ENCODE data around the gene DNAH17.
A peak's percentile ranks its signal among the peaks of the same experiment; 100 is the strongest.

The DNAH17 gene

DNA sequence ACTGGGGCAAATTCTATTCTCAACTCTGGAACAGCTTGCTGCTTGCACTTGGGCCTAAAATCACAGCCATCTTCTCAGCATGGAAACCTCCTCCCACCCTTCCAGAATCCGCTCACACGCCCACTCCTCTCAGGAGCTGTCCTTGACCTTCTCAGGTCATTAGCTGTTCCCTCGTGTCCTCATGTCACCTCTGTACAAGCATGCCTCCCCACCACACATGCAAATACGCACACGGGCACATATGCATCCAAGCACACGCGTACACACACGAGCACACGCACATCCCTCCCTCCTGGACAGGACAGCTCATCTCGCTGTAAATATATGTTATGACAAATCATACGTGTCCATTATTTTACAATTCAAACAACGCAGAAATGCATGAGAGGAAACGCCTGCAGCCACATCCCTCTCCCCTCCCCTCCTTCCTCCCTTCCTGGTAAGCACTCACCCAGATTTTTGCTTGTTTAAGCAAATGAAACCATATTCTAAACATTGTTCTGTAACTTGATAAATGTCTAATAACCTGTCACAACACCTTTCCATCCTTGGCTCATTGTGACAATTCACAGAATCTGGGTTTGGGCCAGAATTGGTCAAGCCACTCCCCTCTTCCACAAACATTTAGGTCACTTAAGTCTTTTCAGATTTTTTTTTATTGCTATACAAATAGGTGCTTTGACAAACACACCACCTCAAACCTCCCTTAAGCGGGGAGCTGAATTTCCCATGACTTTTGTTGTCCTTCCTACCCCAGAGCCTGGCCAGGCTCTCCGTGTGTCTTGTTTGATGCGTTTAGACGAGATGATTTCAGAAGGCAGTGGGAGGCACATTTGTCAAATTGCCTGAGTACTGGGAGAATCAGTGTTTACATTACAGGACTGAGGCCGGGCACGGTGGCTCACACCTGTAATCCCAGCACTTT is 41.7 kb downstream of the DNAH17 start:
- H3K4me1 ChIP-seq (ENCODE audit: control insufficient read depth, insufficient read depth, low read length) = peaks cover 33% of the 10 kb centered on the region
- no peak overlapping the region for H3K4me3 ChIP-seq (ENCODE audit: low read length)
- H3K27me3 ChIP-seq (ENCODE audit: control insufficient read depth, insufficient read depth, low read length) = no peaks in the 10 kb centered on the region
- no peaks in the 10 kb centered on the region for H3K36me3 ChIP-seq (ENCODE audit: control insufficient read depth, insufficient read depth, low read length)
- H3K9me3 ChIP-seq (ENCODE audit: control insufficient read depth, low read length) = no peaks in the 10 kb centered on the region
- H3K9ac ChIP-seq (ENCODE audit: low read length) = no peak overlapping the region

DNA sequence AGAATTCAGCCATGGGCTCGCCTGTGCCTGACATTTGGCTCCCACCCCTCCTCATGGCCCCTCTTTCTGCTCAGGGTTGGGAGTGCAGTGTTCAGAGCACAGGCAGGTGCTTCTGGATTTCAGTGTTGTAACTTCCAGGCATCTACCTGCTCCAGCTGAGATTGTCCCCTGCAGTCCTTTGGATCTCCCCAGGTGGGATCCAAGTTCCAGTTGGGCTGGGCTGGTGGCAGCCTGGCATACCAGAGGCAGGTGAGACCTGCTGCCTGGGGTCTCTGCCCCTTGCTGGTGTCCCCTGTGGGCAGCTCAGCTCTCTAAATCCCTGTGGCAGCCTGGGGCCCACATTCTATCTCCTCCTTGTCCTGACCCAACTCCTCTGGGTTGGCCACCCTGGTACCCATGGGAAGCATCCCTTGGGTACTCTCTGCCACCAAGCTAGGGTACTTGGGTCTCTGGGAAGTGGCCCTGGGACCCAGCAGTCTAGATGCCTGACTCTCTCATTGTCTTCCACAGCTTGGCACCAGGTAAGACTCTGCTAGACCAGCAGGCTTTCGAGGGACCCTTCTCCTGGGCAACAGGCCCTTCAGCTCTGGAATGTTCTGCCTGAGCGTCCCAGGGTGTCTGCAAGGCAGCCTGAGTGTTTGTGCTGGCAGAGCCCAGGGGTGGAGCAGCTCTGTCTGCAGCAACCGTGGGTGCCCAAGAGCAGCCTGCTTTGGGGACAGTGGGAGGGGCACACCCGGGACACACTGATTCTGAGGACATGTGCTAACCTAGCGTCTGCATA is 42.5 kb downstream of the DNAH17 start:
- no peaks in the 10 kb centered on the region for H3K27me3 ChIP-seq (ENCODE audit: control insufficient read depth, insufficient read depth, low read length)
- no peaks in the 10 kb centered on the region for H3K9me3 ChIP-seq (ENCODE audit: control insufficient read depth, low read length)
- peaks cover 39% of the 10 kb centered on the region for H3K4me1 ChIP-seq (ENCODE audit: control insufficient read depth, insufficient read depth, low read length)
- no peak overlapping the region for H3K9ac ChIP-seq (ENCODE audit: low read length)
- no peaks in the 10 kb centered on the region for H3K36me3 ChIP-seq (ENCODE audit: control insufficient read depth, insufficient read depth, low read length)
- no peak overlapping the region for H3K4me3 ChIP-seq (ENCODE audit: low read length)

DNA sequence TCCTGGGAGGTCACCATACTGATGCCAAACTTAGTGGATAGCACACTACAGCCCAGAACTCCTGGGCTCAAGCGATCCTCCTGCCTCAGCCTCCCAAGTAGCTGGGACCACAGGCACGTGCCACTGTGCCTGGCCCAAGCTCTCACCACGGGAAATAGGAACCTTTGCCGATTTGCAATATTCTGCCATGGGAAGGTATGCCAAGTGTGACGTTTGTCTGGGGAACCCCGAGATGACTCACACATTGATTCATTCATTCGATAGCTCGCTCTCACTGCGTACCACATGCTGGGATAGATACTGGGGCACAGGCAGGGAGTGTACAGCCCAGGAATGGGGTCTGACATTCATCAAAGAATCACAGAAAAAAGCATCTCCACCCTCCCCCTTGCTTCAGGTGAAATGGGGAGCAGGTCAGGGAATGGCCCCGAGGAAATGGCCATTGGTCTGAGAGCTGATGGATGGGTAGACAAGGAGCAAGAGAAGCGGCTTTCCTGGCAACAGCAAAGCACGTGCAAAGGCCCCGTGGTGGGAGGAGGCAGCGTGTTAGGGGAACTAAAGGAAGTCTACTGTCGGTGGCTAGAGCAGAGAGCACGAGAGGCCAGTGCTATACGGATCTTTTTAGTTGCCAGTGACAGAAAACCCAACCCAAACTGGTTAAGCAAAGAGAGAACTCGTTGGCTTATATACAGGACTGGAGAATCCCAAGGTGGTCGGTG is 44.1 kb downstream of the DNAH17 start:
- H3K9me3 ChIP-seq (ENCODE audit: control insufficient read depth, low read length) = no peaks in the 10 kb centered on the region
- no peaks in the 10 kb centered on the region for H3K36me3 ChIP-seq (ENCODE audit: control insufficient read depth, insufficient read depth, low read length)

DNA sequence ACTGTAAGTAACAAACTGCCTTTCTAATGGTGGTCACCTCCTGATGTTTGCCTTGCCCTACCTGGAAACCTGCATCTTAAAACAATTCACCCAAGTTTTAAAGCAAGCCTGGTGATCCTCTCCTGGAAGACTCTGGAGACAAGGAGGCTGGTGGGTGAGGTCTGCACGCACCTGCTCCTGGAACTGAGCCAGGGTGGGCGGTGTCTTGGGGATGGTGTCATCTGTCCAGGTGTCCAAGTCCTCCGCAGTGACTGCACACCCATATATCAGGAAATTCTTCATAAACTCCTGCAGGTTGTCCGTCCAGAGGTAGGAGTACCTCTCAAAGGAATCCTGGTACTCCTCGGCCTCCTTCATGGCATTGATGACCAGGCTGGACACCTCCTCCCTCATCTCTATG is 44.9 kb downstream of the DNAH17 start:
- no peak overlapping the region for H3K9ac ChIP-seq (ENCODE audit: low read length)
- no peaks in the 10 kb centered on the region for H3K27me3 ChIP-seq (ENCODE audit: control insufficient read depth, insufficient read depth, low read length)
- H3K36me3 ChIP-seq (ENCODE audit: control insufficient read depth, insufficient read depth, low read length) = no peaks in the 10 kb centered on the region
- no peak overlapping the region for H3K4me3 ChIP-seq (ENCODE audit: low read length)
- H3K9me3 ChIP-seq (ENCODE audit: control insufficient read depth, low read length) = no peaks in the 10 kb centered on the region
- H3K4me1 ChIP-seq (ENCODE audit: control insufficient read depth, insufficient read depth, low read length) = peaks cover 45% of the 10 kb centered on the region

More for the DNA sequence above, 44.1 kb downstream of the DNAH17 start:
- H3K4me1 ChIP-seq (ENCODE audit: control insufficient read depth, insufficient read depth, low read length) = peaks cover 45% of the 10 kb centered on the region
- H3K9ac ChIP-seq (ENCODE audit: low read length) = no peak overlapping the region
- H3K27me3 ChIP-seq (ENCODE audit: control insufficient read depth, insufficient read depth, low read length) = no peaks in the 10 kb centered on the region
- peak overlapping the region; percentile 7 for H3K4me3 ChIP-seq (ENCODE audit: low read length)

DNA sequence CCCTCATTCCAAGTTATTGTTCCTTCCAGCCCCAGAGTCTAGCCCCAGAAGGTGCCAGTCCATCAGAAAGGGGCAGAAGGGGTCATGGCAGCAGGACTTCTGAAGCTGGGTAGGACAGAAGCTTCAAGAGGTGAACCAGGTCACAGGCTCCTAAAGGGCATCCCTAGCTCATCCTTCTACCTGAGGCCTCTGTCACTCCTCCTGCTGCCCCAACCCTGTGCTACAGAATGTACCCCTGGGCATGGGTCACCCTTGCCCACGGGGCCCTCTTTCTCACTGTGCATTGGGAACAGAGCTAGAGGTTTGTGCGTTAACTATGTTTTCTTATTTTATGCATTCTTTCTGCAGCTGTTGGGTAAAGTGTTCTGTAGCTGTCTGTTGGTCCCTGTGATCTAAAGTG is 46.5 kb downstream of the DNAH17 start:
- peaks cover 57% of the 10 kb centered on the region for H3K4me1 ChIP-seq (ENCODE audit: control insufficient read depth, insufficient read depth, low read length)
- H3K9ac ChIP-seq (ENCODE audit: low read length) = no peak overlapping the region

DNA sequence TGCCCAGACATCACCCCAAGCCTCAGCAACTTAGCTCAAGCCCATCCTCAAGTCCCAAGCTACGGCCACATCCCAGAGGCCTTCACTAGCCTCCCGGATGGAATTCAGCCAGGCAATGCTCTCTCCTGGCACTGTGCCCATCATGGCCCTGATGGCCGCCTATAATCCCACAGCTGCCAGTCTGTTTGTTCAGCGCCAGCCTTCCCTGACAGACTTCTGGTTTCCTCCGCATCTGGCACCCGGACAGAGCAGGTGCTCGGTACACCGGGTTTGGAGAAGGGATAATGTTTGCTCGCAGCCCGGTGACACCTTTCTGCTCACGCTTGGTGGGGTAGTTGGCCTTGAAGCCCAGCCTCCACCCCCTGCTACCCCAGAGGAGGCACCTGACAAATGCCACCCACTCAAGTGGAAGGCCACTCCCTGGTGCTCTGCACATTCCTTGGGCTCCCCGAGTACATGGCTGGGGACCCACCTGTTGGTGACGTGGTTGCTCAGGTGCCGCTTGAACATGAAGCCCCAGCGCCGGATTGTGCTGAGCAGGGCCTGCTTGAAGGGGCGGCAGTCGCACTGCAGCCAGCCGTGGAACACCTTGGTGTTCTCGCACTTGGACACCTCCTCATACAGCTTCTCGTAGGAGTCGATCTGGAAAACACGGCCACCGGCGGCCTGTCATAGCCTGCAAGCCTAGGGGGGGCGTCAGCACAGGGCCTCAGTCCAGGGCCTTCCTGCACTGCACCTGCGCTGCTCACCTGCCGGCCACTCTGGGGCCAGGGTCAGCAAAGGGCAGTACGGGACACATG is 47.1 kb downstream of the DNAH17 start:
- Histone ChIP-seq H3K9ac (ENCODE audit: low read length) (no peak overlapping the region), H3K27me3 (ENCODE audit: control insufficient read depth, insufficient read depth, low read length) (no peaks in the 10 kb centered on the region), H3K36me3 (ENCODE audit: control insufficient read depth, insufficient read depth, low read length) (no peaks in the 10 kb centered on the region), H3K4me1 (ENCODE audit: control insufficient read depth, insufficient read depth, low read length) (peaks cover 53% of the 10 kb centered on the region), H3K4me3 (ENCODE audit: low read length) (no peak overlapping the region), H3K9me3 (ENCODE audit: control insufficient read depth, low read length) (no peaks in the 10 kb centered on the region)

More for the DNA sequence above, 46.5 kb downstream of the DNAH17 start:
- Histone ChIP-seq H3K27me3 (ENCODE audit: control insufficient read depth, insufficient read depth, low read length) (no peaks in the 10 kb centered on the region), H3K36me3 (ENCODE audit: control insufficient read depth, insufficient read depth, low read length) (no peaks in the 10 kb centered on the region), H3K9me3 (ENCODE audit: control insufficient read depth, low read length) (no peaks in the 10 kb centered on the region), H3K4me3 (ENCODE audit: low read length) (no peak overlapping the region)

DNA sequence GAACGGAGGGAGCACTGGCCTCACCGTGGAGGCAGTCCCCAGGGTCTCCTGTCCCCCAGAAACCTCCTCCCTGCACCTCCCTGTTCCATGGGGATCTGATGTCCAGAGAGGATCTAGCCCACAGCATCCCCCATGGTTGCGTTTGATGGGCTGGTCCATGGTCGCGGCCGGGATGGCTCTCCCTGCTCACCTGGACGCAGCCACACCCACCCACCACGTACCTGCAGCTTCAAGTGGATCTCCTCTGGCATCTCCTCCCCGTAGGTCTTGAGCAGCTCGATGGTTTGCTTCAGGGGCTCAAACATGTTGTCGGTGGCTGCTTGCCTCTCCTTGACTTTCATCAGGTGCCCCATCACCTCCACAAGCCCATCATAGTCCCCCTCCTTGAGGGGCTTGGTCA is 47.9 kb downstream of the DNAH17 start:
- Histone ChIP-seq H3K27me3 (ENCODE audit: control insufficient read depth, insufficient read depth, low read length) (no peaks in the 10 kb centered on the region), H3K4me3 (ENCODE audit: low read length) (no peak overlapping the region), H3K9me3 (ENCODE audit: control insufficient read depth, low read length) (no peaks in the 10 kb centered on the region), H3K4me1 (ENCODE audit: control insufficient read depth, insufficient read depth, low read length) (peaks cover 44% of the 10 kb centered on the region), H3K9ac (ENCODE audit: low read length) (no peak overlapping the region), H3K36me3 (ENCODE audit: control insufficient read depth, insufficient read depth, low read length) (no peaks in the 10 kb centered on the region)

DNA sequence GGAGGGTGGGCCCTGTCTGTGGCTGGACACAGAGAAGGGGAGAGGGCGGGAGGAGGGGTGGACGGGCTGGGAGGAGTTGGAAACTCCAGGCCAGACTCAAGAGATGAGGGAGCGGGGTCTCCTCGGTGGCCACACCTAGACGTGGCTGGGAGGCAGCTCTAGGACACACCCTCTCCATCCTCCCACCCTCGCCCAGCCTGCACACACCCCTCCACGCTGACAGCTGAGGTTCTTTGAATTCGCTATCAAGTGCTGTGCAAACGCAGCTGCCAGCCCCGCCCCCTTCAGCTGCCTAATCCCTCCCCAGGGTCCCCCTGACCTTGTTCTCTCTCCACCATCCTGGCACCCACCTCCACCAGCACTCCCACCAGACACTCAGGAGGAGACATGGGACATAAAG is 48.7 kb downstream of the DNAH17 start:
- Histone ChIP-seq H3K27me3 (ENCODE audit: control insufficient read depth, insufficient read depth, low read length) (no peaks in the 10 kb centered on the region), H3K9ac (ENCODE audit: low read length) (no peak overlapping the region), H3K4me3 (ENCODE audit: low read length) (no peak overlapping the region), H3K9me3 (ENCODE audit: control insufficient read depth, low read length) (no peaks in the 10 kb centered on the region), H3K36me3 (ENCODE audit: control insufficient read depth, insufficient read depth, low read length) (no peaks in the 10 kb centered on the region), H3K4me1 (ENCODE audit: control insufficient read depth, insufficient read depth, low read length) (peaks cover 44% of the 10 kb centered on the region)

DNA sequence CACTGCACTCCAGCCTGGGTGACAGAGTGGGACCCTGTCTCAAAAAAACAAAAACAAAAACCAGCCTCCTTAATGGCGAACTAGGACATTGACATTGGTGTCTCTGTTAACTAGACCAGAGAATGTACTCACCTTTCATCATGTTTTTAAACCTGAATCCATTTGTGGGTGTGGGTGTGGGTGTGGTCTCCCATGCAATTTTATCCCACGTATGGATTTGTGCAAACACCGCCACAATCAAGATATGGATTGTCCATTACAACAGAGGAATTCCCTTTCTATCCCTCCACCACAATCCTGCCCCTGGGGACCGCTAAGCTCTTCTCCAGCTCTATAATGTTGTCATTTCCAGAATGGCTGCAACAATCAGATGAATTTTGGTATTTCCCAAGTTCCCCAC is 49.9 kb downstream of the DNAH17 start:
- Histone ChIP-seq H3K27me3 (ENCODE audit: control insufficient read depth, insufficient read depth, low read length) (no peaks in the 10 kb centered on the region), H3K4me3 (ENCODE audit: low read length) (no peak overlapping the region), H3K9me3 (ENCODE audit: control insufficient read depth, low read length) (no peaks in the 10 kb centered on the region), H3K4me1 (ENCODE audit: control insufficient read depth, insufficient read depth, low read length) (peaks cover 34% of the 10 kb centered on the region), H3K36me3 (ENCODE audit: control insufficient read depth, insufficient read depth, low read length) (no peaks in the 10 kb centered on the region), H3K9ac (ENCODE audit: low read length) (no peak overlapping the region)

DNA sequence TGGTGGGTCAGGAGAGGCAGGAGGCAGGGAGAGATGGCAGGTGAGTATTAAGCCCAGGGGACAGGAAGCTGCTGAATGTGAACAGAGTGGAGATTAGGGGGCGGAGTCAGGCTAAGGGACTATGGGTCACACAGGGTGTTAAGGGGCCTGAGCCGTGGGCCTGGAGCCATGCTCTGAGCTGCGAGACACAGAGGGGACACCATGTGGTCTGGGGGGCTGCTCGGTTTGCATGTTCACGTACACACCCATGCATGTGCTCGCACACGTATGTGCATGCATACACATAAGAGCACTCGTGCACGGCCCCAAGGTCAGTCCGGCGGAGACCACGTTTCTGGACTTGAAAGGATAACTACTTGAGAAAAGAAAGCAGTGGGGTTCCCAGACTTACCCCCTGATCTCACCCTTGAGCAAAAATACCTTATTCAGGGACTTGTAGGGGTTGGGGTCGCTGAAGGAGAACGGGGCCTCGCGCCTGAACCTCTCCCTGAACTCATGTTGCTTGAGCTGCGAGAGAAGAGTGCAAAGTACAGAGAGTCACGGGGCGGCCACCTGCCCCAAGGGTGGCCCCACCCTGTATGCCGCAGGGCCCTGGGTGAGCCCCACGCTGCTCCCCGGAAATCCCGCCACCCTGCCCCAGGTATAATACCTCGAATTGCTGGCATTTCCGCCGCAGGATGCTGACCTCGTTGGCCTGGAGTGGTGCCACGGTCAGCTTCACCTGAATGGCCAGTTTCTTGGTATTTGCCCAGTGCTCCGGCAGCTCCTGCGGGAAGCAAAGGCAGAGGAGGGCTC is 50.8 kb downstream of the DNAH17 start:
- no peak overlapping the region for H3K9ac ChIP-seq (ENCODE audit: low read length)
- H3K36me3 ChIP-seq (ENCODE audit: control insufficient read depth, insufficient read depth, low read length) = no peaks in the 10 kb centered on the region
- H3K4me1 ChIP-seq (ENCODE audit: control insufficient read depth, insufficient read depth, low read length) = peaks cover 29% of the 10 kb centered on the region
- H3K9me3 ChIP-seq (ENCODE audit: control insufficient read depth, low read length) = no peaks in the 10 kb centered on the region
- no peaks in the 10 kb centered on the region for H3K27me3 ChIP-seq (ENCODE audit: control insufficient read depth, insufficient read depth, low read length)
- no peak overlapping the region for H3K4me3 ChIP-seq (ENCODE audit: low read length)

Data from mucosa of stomach (tissue), 1 donor.